ENCODE data around the gene ACTG1.

- TF ChIP-seq CTCF (conservative IDR thresholded peaks at IDR 0.05 in 1 of 2, IDR thresholded peaks at IDR 0.05 in 1 of 2; ENCODE audit: extremely low read depth in 1 of 2, insufficient read depth in 1 of 2, low read depth in 1 of 2, low read length in 2 of 2), result peak in 1 of 2 donors; percentile 39
- no peak for TF ChIP-seq EZH2 (IDR thresholded peaks at IDR 0.05; ENCODE audit: borderline replicate concordance, low read length)
These were observed 40.7 kb downstream of the ACTG1 start for GRCh38 chr17:81471818-81472456.
